Lung (tissue), 12 donors: ENCODE measurements around the gene TMEM213. TPM values are rescaled to one million over a fixed set of nuclear protein-coding genes. Genes with fewer than 3 reads are reported as not detected.

Experiments
- ATAC-seq: fragments of 200-7000 bp; cut with Tn5 transposase; one replicate; pipeline ENCODE4 v1.9.1; 2020; ENCODE audit warnings: moderate number of reproducible peaks; ENCODE audit not compliant: insufficient read depth, low FRiP score
- DNase-seq, 3 donors: peaks; one replicate each; pipeline ENCODE4 v3.0.0-alpha.2; 2013 to 2017
- H3K27ac ChIP-seq, 2 donors: one replicate each; pipeline ENCODE4 v1.5.1; 2013; ENCODE audit warnings: mild to moderate bottlenecking in 2 of 2, moderate library complexity in 2 of 2, control low read depth in 1 of 2, inconsistent platforms in 1 of 2, low read depth in 1 of 2, low read length in 1 of 2
- H3K27me3 ChIP-seq, 3 donors: one replicate each; pipeline ENCODE4 v1.5.1; 2013; ENCODE audit warnings: low read length in 2 of 3; ENCODE audit not compliant: control insufficient read depth in 3 of 3, insufficient read depth in 3 of 3
- H3K36me3 ChIP-seq, 4 donors: one replicate each; pipeline ENCODE4 v1.5.1; 2013; ENCODE audit warnings: low read length in 4 of 4, mild to moderate bottlenecking in 1 of 4, moderate library complexity in 1 of 4; ENCODE audit not compliant: control insufficient read depth in 4 of 4, insufficient read depth in 4 of 4
- H3K4me1 ChIP-seq, 5 donors: one replicate each; pipeline ENCODE4 v1.5.1; 2013; ENCODE audit warnings: low read length in 5 of 5, mild to moderate bottlenecking in 2 of 5, moderate library complexity in 1 of 5; ENCODE audit not compliant: control insufficient read depth in 5 of 5, insufficient read depth in 5 of 5
- H3K4me3 ChIP-seq: one replicate; pipeline ENCODE4 v1.5.1; 2013; ENCODE audit warnings: mild to moderate bottlenecking, control low read depth, moderate library complexity
- H3K9ac ChIP-seq, 2 donors: one replicate each; pipeline ENCODE4 v1.5.1; 2013; ENCODE audit warnings: low read length in 2 of 2, control low read depth in 1 of 2; ENCODE audit not compliant: insufficient read depth in 1 of 2
- H3K9me3 ChIP-seq, 4 donors: one replicate each; pipeline ENCODE4 v1.5.1; 2013; ENCODE audit warnings: low read length in 3 of 4, mild to moderate bottlenecking in 1 of 4, moderate library complexity in 1 of 4; ENCODE audit not compliant: control insufficient read depth in 4 of 4, insufficient read depth in 3 of 4
- CTCF ChIP-seq: IDR thresholded peaks from 2 replicates; pipeline ENCODE4 v1.5.1; 2012; ENCODE audit warnings: mild to moderate bottlenecking; ENCODE audit errors: control extremely low read depth, extremely low read depth
- WGBS, 2 donors: extraction: QIAGEN DNeasy Blood & Tissue Kit; methylation state at CpG; one replicate each; pipeline ENCODE4 v1.1.7; 2013; 5-methylcytosine and 5-hydroxymethylcytosine counted together
- polyA plus RNA-seq, 2 donors: library from polyadenylated mRNA; stranded (reverse); fragments of 200-250 nt; gene quantifications; one replicate each; pipeline ENCODE4 v1.2.1, GENCODE V29; 2013
- total RNA-seq, 2 donors: library from RNA; depleted of rRNA in 1 of 2; stranded (reverse); fragments of >200 nt in 1 of 2; gene quantifications; one replicate each; pipeline ENCODE4 v1.2.1, GENCODE V29; 2014 to 2021
- donor health status: control.
- donor health status: control.
- donor health status: Bipolar disorder and iron deficiency.
- donor health status: healthy.
- donor health status: DM: yes; HTN: yes; CAD: no.

Gene TMEM213
- total and polyA plus RNA-seq, 4 donors: 0.29 to 2.0 (median 0.83) TPM; not detected in 1

- ATAC-seq (no peak), DNase-seq (no peak)
- WGBS, 2 donors: 93 to 97% methylated on average over 9 of the region's 9 CpGs
- no peak overlapping the region for H3K4me3 ChIP-seq
- H3K9ac ChIP-seq: no peak overlapping the region
- TF ChIP-seq CTCF: no peak
- H3K36me3 ChIP-seq: peaks cover 5 to 18% (median 14%) of the 10 kb centered on the region in 4 donors
- H3K4me1 ChIP-seq: no peaks in the 10 kb centered on the region
- H3K27ac ChIP-seq: no peak overlapping the region
- peaks cover 0 to 2% (median 0%) of the 10 kb centered on the region in 4 donors for H3K9me3 ChIP-seq
- no peaks in the 10 kb centered on the region for H3K27me3 ChIP-seq
Measured at GRCh38 chr7:138863931-138864330, 66.1 kb downstream of the TMEM213 start.

DNA sequence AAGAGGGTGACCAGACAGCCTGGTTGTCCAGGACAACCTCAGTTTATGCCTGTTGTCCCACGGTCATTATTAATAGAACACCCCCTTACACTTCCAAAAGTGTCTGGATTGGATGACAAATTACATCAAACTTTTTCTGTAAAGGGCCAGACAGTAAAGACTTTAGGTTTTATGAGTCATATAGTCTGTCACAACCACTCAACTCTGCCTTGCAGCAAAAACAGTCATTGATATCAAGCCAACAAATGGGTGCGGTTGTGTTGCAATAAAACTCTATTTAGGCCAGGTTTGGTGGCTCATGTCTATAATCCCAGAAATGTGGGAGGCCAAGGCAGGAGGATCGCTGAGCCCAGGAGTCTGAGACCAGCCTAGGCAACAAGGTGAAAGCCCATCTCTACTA, 66.9 kb downstream of the TMEM213 start:
- no peak overlapping the region for H3K27ac ChIP-seq
- no peak for TF ChIP-seq CTCF
- H3K4me3 ChIP-seq: no peak overlapping the region
- no peak for ATAC-seq
- no peak for DNase-seq
- WGBS, 2 donors: 80 to 86% methylated on average over 3 of the region's 3 CpGs
- H3K27me3 ChIP-seq: no peaks in the 10 kb centered on the region
- peaks cover 5 to 15% (median 13%) of the 10 kb centered on the region in 4 donors for H3K36me3 ChIP-seq
- no peak overlapping the region for H3K9ac ChIP-seq
- no peaks in the 10 kb centered on the region for H3K4me1 ChIP-seq
- no peaks in the 10 kb centered on the region for H3K9me3 ChIP-seq

GRCh38 chr7:138865843-138866242, 68.0 kb downstream of the TMEM213 start:
- Histone ChIP-seq H3K4me3 (no peak overlapping the region), H3K4me1 (no peaks in the 10 kb centered on the region), H3K9me3 (no peaks in the 10 kb centered on the region), H3K36me3 (peaks cover 5 to 17% (median 12%) of the 10 kb centered on the region in 4 donors), H3K9ac (no peak overlapping the region), H3K27me3 (no peaks in the 10 kb centered on the region), H3K27ac (no peak overlapping the region)
- ATAC-seq: no peak
- TF ChIP-seq CTCF: peak; percentile 4
- DNase-seq: no peak
- 58 to 73% methylated on average over 4 of the region's 4 CpGs for WGBS, 2 donors

- Histone ChIP-seq H3K27me3 (no peaks in the 10 kb centered on the region), H3K9me3 (no peaks in the 10 kb centered on the region), H3K36me3 (peaks cover 5 to 17% (median 10%) of the 10 kb centered on the region in 4 donors), H3K9ac (no peak overlapping the region), H3K4me3 (no peak overlapping the region), H3K4me1 (no peaks in the 10 kb centered on the region), H3K27ac (no peak overlapping the region)
- 96% methylated on average over 9 of the region's 9 CpGs for WGBS, 2 donors
- no peak for DNase-seq
- no peak for ATAC-seq
- no peak for TF ChIP-seq CTCF
Measured at GRCh38 chr7:138866353-138866752, 68.6 kb downstream of the TMEM213 start.
